Measurements from ENCODE around the gene EIF4H. TPM values are rescaled to one million over a fixed set of nuclear protein-coding genes. Genes with fewer than 3 reads are reported as not detected.
A peak's percentile ranks its signal among the peaks of the same experiment; 100 is the strongest.

Gene EIF4H
- total RNA-seq (100 to 1,000 TPM; 228 to 250 TPM), polyA plus RNA-seq (100 to 1,000 TPM; 125 to 217 TPM)
- long read RNA-seq, donor 1, transcript EIF4H-202 (6 exons, 2,503 nt), result major isoform, 109 of 361 reads
- long read RNA-seq, donor 1, partial matches to known transcripts, result 235 of 361 reads
- long read RNA-seq, donor 1, other reads (novel, unspliced or antisense), result 9 of 361 reads
- long read RNA-seq, donor 2, transcript EIF4H-202 (6 exons, 2,503 nt), result major isoform, 37 of 45 reads
- long read RNA-seq, donor 2, partial matches to known transcripts, result 6 of 45 reads
- long read RNA-seq, donor 2, other reads (novel, unspliced or antisense), result 0 of 45 reads
- long read RNA-seq, donor 3, transcript EIF4H-202 (6 exons, 2,503 nt), result major isoform, 48 of 200 reads
- long read RNA-seq, donor 3, transcript EIF4H-204 (4 exons, 831 nt), result minor isoform, 5 of 200 reads
- long read RNA-seq, donor 3, partial matches to known transcripts, result 147 of 200 reads
- long read RNA-seq, donor 3, other reads (novel, unspliced or antisense), result 0 of 200 reads
- long read RNA-seq, donor 4, transcript EIF4H-202 (6 exons, 2,503 nt), result major isoform, 42 of 64 reads
- long read RNA-seq, donor 4, partial matches to known transcripts, result 19 of 64 reads
- long read RNA-seq, donor 4, other reads (novel, unspliced or antisense), result 0 of 64 reads
- long read RNA-seq, donor 5, transcript EIF4H-202 (6 exons, 2,503 nt), result major isoform, 96 of 179 reads
- long read RNA-seq, donor 5, partial matches to known transcripts, result 58 of 179 reads
- long read RNA-seq, donor 5, other reads (novel, unspliced or antisense), result 19 of 179 reads

DNA sequence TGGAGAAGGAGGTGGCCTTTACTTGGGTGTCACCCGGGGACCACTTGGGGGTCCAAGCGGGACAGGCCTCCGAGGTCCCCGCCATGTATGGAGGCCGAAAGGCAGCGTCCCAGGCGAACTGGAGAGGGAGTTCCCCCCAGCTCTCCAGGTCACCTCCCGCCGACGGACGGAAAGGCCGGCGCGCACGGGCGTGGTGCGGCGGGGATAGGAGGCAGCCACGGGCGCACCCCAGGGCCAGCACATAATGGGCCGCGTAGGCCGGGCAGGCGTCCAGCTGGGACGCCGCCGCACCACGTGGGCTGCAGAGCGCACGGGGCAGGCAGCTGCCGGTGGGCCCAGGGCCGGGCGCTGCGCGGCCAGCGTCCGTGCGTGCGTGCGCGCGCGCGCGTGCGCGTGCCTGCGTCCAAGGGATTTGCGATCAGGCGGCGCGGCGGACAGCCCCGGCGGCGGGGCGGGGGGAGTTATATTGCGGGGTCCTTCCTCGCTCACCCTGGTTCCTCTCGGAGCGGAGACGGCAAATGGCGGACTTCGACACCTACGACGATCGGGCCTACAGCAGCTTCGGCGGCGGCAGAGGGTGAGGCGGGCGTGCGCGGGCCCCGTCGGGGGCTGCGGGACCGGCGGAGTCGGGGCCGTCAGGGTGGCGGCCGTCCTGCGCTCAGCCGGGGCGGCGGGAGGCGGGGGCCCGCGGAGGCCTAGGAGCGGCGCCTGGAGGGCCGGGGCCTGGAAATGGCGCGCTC is at the start of gene EIF4H:
TSS of gene EIF4H (plus strand) at position 491 of the 740 bp plus-strand sequence. CDS start at position 519, 28 bp downstream.
- 0% methylated on average over 82 to 95 of the region's 95 CpGs for WGBS, 2 donors
- Histone ChIP-seq H3K9me3 (ENCODE audit: control insufficient read depth in 4 of 4, insufficient read depth in 3 of 4, low read length in 3 of 4) (no peaks in the 10 kb centered on the region), H3K27me3 (ENCODE audit: control insufficient read depth in 3 of 3, insufficient read depth in 3 of 3, low read length in 2 of 3) (no peaks in the 10 kb centered on the region), H3K36me3 (ENCODE audit: control insufficient read depth in 4 of 4, insufficient read depth in 4 of 4, low read length in 4 of 4) (peaks cover 0 to 20% (median 2%) of the 10 kb centered on the region in 4 donors), H3K4me3 (peak within 1 kb of the TSS; percentile 100), H3K27ac (ENCODE audit: low read depth in 1 of 2, low read length in 1 of 2) (peak within 1 kb of the TSS; percentile 95 to 98), H3K9ac (ENCODE audit: insufficient read depth in 1 of 2, low read length in 2 of 2) (peak within 1 kb of the TSS; percentile 88 to 94), H3K4me1 (ENCODE audit: control insufficient read depth in 5 of 5, insufficient read depth in 5 of 5, low read length in 5 of 5) (peaks cover 4 to 27% (median 8%) of the 10 kb centered on the region in 5 donors)
- DNase-seq (peak; percentile 95 to 98 (median 97)), ATAC-seq (ENCODE audit: insufficient read depth, low FRiP score) (peak; percentile 96)
- TF ChIP-seq, protein P1, sequence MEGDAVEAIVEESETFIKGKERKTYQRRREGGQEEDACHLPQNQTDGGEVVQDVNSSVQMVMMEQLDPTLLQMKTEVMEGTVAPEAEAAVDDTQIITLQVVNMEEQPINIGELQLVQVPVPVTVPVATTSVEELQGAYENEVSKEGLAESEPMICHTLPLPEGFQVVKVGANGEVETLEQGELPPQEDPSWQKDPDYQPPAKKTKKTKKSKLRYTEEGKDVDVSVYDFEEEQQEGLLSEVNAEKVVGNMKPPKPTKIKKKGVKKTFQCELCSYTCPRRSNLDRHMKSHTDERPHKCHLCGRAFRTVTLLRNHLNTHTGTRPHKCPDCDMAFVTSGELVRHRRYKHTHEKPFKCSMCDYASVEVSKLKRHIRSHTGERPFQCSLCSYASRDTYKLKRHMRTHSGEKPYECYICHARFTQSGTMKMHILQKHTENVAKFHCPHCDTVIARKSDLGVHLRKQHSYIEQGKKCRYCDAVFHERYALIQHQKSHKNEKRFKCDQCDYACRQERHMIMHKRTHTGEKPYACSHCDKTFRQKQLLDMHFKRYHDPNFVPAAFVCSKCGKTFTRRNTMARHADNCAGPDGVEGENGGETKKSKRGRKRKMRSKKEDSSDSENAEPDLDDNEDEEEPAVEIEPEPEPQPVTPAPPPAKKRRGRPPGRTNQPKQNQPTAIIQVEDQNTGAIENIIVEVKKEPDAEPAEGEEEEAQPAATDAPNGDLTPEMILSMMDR (IDR thresholded peaks at IDR 0.05; ENCODE audit: control extremely low read depth, extremely low read depth), result no peak

DNA sequence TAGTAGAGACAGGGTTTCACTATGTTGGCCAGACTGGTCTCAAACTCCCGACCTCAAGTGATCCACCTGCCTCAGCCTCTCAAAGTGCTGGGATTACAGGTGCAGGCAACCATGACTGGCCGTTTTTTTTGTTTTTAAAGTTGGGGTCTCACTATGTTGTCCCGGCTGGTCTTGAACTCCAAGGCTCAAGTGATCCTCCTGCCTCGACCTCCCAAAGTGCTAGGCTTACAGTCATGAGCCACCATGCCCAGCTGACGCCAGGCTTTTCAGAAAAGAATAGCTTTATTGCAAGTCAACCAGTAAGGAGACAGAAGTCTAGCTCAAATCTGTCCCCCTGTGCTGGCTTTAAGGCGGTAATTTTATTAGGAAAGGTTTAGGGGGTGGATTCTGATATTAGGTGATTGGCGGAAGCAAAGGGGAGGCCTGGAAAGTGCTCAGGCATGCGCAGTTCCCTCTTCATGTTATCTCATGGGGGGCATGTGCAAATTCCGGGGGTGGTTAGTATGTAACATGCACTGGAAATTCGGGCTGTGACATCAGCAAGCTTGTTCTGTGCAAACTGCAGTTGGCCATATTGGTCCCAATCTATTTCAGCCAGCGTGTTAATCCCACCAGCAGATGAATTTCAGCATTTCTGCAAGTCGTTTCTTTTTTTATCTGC is 47.8 kb upstream of the EIF4H start:
- Histone ChIP-seq H3K27ac (ENCODE audit: low read depth in 1 of 2, low read length in 1 of 2) (no peak overlapping the region), H3K27me3 (ENCODE audit: control insufficient read depth in 3 of 3, insufficient read depth in 3 of 3, low read length in 2 of 3) (no peaks in the 10 kb centered on the region), H3K9ac (ENCODE audit: insufficient read depth in 1 of 2, low read length in 2 of 2) (no peak overlapping the region), H3K36me3 (ENCODE audit: control insufficient read depth in 4 of 4, insufficient read depth in 4 of 4, low read length in 4 of 4) (peaks cover 0 to 4% (median 2%) of the 10 kb centered on the region in 4 donors), H3K4me1 (ENCODE audit: control insufficient read depth in 5 of 5, insufficient read depth in 5 of 5, low read length in 5 of 5) (no peaks in the 10 kb centered on the region), H3K9me3 (ENCODE audit: control insufficient read depth in 4 of 4, insufficient read depth in 3 of 4, low read length in 3 of 4) (no peaks in the 10 kb centered on the region), H3K4me3 (no peak overlapping the region)
- TF ChIP-seq, protein P1 (IDR thresholded peaks at IDR 0.05; ENCODE audit: control extremely low read depth, extremely low read depth), result no peak
- DNase-seq, result no peak
- no peak for ATAC-seq (ENCODE audit: insufficient read depth, low FRiP score)
- 78 to 84% methylated on average over 12 of the region's 12 CpGs for WGBS, 2 donors

DNA sequence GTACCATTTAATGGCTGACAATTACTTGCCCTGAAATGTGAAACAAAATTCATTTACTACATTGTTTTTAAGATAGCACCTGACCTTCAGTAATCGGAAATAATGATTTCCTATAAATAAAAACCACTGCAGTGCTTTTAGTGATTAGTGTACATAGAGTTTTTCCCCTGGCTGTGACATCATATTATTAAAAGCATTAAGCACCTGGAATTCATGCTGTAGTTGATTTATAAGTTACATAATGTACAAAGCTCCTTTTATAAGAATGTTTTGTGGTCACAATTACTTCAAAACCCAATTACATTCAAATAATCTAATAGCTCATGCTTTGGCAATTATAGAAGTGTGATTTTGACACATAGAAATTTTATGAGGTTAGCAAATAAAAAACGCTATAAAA is 44.3 kb upstream of the EIF4H start:
- H3K36me3 ChIP-seq (ENCODE audit: control insufficient read depth in 4 of 4, insufficient read depth in 4 of 4, low read length in 4 of 4), result no peaks in the 10 kb centered on the region
- H3K9me3 ChIP-seq (ENCODE audit: control insufficient read depth in 4 of 4, insufficient read depth in 3 of 4, low read length in 3 of 4), result no peaks in the 10 kb centered on the region
- TF ChIP-seq, protein P1 (IDR thresholded peaks at IDR 0.05; ENCODE audit: control extremely low read depth, extremely low read depth), result no peak
- no peak overlapping the region for H3K9ac ChIP-seq (ENCODE audit: insufficient read depth in 1 of 2, low read length in 2 of 2)
- no peak overlapping the region for H3K27ac ChIP-seq (ENCODE audit: low read depth in 1 of 2, low read length in 1 of 2)
- no peaks in the 10 kb centered on the region for H3K4me1 ChIP-seq (ENCODE audit: control insufficient read depth in 5 of 5, insufficient read depth in 5 of 5, low read length in 5 of 5)
- no peak overlapping the region for H3K4me3 ChIP-seq
- DNase-seq (no peak), ATAC-seq (ENCODE audit: insufficient read depth, low FRiP score) (no peak)
- 61 to 73% methylated on average over 2 of the region's 2 CpGs for WGBS, 2 donors
- H3K27me3 ChIP-seq (ENCODE audit: control insufficient read depth in 3 of 3, insufficient read depth in 3 of 3, low read length in 2 of 3), result no peaks in the 10 kb centered on the region
